IPS-11a (cell line): ENCODE results near the gene FER1L5.

Experiments used
- H3K4me3 ChIP-seq: one replicate; pipeline ENCODE4 v1.5.1; 2013; ENCODE audit warnings: low read depth, low read length, control low read depth

Gene FER1L5

DNA sequence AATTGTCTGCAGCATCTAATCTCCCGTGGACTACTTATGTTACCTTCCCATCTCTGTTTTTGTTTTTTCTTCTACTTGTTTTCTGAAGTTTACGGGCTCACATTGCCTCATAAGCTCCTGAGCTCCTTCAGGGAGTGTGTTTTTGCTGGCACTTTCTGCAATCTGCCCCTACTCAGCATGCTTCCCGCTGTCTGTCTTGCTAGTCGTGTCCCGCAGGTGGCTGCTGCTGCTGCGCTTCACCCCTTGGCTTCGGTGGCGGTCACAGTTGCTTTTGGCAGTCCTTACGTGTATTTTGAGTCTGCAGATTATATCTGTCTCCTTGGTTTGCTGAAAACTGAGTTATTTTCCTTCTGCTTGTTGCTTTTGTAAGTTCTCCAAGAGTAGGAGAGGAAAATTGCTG is 37.3 kb downstream of the FER1L5 start:
- H3K4me3 ChIP-seq = no peak overlapping the region

DNA sequence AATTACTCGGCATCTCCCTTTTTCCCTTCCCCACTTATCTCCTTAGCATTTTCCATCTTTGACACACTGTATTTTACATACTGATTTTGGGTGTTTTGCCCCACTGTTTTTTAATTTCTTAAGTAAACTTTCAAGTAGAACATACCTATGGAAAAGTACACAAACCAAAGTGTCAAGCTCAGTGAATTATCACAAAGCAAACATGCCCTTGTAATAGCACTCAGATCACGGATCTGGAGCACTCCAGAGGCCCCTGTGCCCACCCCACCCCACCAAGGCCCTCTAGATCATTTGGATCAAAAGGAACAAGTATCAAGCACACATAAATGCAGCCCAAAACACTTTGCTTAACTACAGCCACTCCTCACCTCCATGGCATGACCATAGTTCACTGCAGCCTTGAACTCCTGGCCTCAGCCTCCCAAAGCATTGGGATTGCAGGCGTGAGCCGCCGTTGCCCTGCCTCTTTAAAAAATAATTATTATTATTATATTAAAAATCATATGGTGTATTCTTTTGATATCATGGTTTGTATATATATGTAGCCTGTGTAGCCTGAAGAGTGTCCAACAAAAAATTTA is 38.1 kb downstream of the FER1L5 start:
- no peak overlapping the region for H3K4me3 ChIP-seq

- no peak overlapping the region for H3K4me3 ChIP-seq
These were observed 39.0 kb downstream of the FER1L5 start for GRCh38 chr2:96681540-96681939.

- no peak overlapping the region for H3K4me3 ChIP-seq
These were observed 40.7 kb downstream of the FER1L5 start for GRCh38 chr2:96683307-96683706.

- H3K4me3 ChIP-seq = no peak overlapping the region
These were observed 41.6 kb downstream of the FER1L5 start for GRCh38 chr2:96683972-96684820.

GRCh38 chr2:96684883-96685576 is 42.5 kb downstream of the FER1L5 start:
- no peak overlapping the region for H3K4me3 ChIP-seq

GRCh38 chr2:96685577-96686459 is 43.3 kb downstream of the FER1L5 start:
- no peak overlapping the region for H3K4me3 ChIP-seq

GRCh38 chr2:96687266-96687665 is 44.7 kb downstream of the FER1L5 start:
- no peak overlapping the region for H3K4me3 ChIP-seq

DNA sequence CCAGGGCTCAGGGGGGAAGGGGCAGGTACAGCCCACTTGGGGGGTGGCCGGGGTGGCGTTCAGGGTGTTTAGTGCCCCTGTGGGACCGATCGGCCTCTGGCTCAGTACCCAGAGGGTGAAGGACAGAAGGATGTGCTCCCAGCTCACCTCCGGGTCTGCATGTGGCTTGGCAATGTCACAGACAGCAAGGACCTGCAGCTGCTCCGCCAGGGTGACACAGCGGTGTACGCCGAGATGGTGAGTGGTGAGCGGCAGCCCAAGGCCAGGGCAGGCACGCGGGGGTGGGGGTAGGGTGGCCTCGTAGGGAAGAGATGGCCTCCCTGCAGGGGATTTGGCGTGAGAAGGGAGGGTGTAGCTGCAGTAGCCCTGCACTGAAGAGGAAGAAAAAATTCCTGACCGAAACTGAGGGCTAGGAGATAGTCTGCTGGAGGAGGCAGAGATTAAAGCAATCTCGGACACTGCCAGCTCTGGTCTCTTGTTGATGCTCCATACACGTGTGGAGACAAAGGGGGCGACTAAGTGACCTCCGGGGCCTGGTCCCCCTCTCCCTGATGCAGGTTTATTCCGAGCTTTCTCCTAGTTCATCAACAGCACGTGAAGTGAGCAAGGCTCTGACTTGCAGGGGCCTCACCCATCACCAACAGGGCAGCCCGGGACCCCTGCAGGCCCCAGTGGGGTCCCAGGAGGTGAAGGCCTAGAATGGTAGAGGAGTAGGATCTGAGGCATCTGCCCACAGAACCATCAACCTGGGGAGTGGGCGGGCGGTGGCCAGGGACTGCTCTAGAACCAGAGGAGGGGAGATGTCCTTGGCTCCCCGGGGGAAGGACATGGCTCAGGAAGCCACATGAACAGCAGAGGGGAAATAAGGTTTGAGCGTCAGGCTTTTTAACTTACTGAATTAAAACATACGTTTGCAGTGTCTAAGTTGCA is 45.4 kb downstream of the FER1L5 start:
- H3K4me3 ChIP-seq = no peak overlapping the region

- H3K4me3 ChIP-seq = no peak overlapping the region
These were observed 46.3 kb downstream of the FER1L5 start for GRCh38 chr2:96688649-96689430.

- no peak overlapping the region for H3K4me3 ChIP-seq
These were observed 46.9 kb downstream of the FER1L5 start for GRCh38 chr2:96689431-96689991.

- H3K4me3 ChIP-seq = no peak overlapping the region
These were observed 47.9 kb downstream of the FER1L5 start for GRCh38 chr2:96690306-96691021.

GRCh38 chr2:96691022-96691612 is 48.6 kb downstream of the FER1L5 start:
- H3K4me3 ChIP-seq = no peak overlapping the region

DNA sequence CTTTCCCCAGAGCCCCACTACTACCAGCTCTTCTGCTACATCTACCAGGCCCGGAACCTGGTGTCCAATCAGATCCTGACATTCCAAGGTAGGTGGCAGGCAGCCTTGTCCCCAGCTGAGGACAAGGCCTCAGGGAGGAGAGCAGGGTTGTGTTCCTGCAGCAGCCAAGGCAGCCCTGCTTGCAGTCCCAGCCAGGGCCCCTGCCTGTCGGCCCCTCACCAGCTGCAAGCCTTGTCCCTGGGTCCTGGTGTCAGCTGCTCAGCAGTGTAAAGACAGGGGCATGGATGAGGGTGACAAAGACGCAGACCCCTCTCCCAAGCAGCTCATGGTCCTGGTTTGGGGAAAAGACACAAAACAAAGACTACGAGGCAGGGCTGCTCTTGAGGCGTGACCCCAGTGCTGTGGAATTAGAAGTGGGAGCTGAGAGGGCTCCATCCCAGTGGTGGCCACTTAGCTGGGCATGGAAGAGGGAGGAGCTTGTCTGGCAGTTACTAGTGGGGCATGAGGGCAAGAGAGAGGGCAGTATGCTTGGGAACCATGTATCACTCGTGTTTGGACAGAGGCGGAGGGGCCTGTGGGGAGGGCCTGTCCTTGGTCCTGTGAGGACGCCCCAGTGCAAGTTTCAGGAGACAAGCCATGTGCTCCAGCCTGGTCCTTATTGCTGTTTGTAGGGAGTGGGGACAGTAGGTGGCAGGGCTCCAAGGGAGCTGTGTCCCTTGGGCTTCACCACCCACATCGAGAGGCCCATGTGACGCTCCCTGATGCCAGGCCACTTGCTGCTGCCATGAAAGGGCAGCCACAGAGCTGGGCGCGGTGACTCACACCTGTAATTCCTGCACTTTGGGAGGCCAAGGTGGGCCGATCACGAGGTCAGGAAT is 49.8 kb downstream of the FER1L5 start:
- no peak overlapping the region for H3K4me3 ChIP-seq

DNA sequence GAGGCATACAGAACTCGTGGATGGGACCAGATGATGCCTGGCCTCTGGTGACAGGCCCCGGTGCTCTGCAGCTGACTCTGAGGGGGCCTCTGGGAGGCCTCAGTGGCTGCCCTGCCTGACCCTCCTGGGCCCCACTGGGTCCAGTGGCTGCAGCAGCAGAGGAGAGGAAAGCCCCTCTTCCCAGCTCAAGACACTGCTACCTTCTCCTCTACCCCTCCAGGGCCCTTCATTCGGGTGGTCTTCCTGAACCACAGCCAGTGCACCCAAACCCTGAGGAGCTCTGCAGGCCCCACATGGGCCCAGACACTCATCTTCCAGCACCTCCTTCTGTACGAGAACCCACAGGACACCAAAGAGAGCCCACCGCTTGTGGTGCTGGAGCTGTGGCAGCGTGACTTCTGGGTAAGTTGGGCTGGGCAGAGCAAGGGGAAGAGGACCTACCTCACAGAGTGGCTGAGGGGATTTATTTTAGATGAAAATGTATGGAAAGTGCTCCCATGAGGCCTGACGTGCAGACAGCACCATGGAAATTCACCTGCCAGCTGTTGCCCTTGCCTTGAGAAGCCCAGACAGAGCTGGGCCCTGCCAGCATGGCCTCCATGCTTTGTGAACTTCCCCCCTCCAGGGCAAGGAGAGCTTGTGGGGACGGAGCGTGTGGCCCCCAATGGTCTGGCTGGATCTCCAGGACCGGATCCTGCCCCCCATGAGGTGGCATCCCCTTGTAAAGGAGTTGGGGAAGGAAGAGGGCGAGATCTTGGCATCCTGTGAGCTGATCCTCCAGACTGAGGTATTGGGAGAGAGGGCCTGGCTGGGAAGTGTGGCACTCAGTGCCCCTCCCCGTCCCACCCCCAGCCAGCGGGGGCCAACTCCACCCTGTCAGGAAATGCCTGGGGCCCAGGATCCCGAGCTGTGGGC is 51.0 kb downstream of the FER1L5 start:
- no peak overlapping the region for H3K4me3 ChIP-seq

DNA sequence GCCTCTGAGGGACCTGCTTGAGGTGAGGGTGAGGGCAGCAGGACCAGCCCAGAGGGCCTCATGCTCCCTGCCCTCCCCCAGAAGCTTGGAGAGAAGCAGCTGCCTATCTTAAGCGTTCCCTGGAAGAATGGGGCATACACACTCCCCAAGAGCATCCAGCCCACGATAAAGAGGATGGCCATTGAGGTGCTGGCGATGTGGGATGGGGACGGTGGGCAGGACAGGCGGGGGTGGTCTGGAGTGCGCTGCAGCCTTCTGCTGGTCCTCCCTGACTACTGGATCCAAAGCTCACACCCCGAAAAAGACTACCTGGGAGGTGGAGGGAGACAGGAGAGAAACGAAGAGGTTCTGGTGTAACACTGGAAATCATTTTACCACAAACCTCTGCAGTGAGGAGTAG is 51.7 kb downstream of the FER1L5 start:
- H3K4me3 ChIP-seq = no peak overlapping the region
